WTC11 (cell line): ENCODE measurements around the gene TSPAN32. TPM values are rescaled to one million over a fixed set of nuclear protein-coding genes. Genes with fewer than 3 reads are reported as not detected.

ENCODE experiments used
- ATAC-seq: fragments of 200-7000 bp; cut with Tn5 transposase; 2 replicates; pipeline ENCODE4 v1.10.0; 2021; ENCODE audit warnings: mild to moderate bottlenecking, moderate library complexity
- CTCF ChIA-PET: fragments of 300-600 bp; sonication (Branson Sonifier 250); formaldehyde crosslinking; loops from one replicate; lab custom pipeline; 2021; ENCODE audit warnings: antibody characterized with exemption; lab: Charles Lee
- POLR2A ChIA-PET: fragments of 350-600 bp; sonication (Branson Sonifier 250); formaldehyde crosslinking; loops from one replicate; lab custom pipeline; 2021; ENCODE audit warnings: antibody characterized with exemption; lab: Charles Lee
- DNase-seq: peaks from one replicate; pipeline ENCODE4 v3.0.0; 2021; ENCODE audit warnings: low spot score
- H3K27ac Mint-ChIP-seq: 2 replicates; pipeline ENCODE4 v1.8.0; 2021; ENCODE audit warnings: mixed read lengths
- H3K27me3 Mint-ChIP-seq: 2 replicates; pipeline ENCODE4 v1.8.0; 2021; ENCODE audit warnings: low read depth, mild to moderate bottlenecking, moderate library complexity, mixed read lengths
- H3K36me3 Mint-ChIP-seq: 2 replicates; pipeline ENCODE4 v1.8.0; 2021; ENCODE audit warnings: mixed read lengths
- H3K4me1 Mint-ChIP-seq: 2 replicates; pipeline ENCODE4 v1.8.0; 2022; ENCODE audit warnings: mixed read lengths
- H3K4me3 Mint-ChIP-seq: 2 replicates; pipeline ENCODE4 v1.8.0; 2021; ENCODE audit warnings: mild to moderate bottlenecking, moderate library complexity, mixed read lengths
- H3K9me3 Mint-ChIP-seq: 2 replicates; pipeline ENCODE4 v1.8.0; 2021; ENCODE audit warnings: mixed read lengths
- AR ChIP-seq: fragments of 250-450 bp; sonication (Bioruptor Pico); IDR thresholded peaks from 2 replicates; pipeline ENCODE4 v1.9.0; 2021; ENCODE audit warnings: mild to moderate bottlenecking
- ARID4B ChIP-seq: sonication (generic); formaldehyde crosslinking; IDR thresholded peaks from 2 replicates; pipeline ENCODE4 v1.8.0; 2023; ENCODE audit warnings: missing genetic modification reagents, mild to moderate bottlenecking, borderline replicate concordance
- ATF2 ChIP-seq: sonication (generic); formaldehyde crosslinking; IDR thresholded peaks from 2 replicates; pipeline ENCODE4 v1.8.1; 2022; ENCODE audit warnings: low read depth, missing genetic modification reagents, borderline replicate concordance
- CREM ChIP-seq: sonication (generic); formaldehyde crosslinking; IDR thresholded peaks from 2 replicates; pipeline ENCODE4 v1.8.1; 2022; ENCODE audit warnings: mild to moderate bottlenecking, missing genetic modification reagents, moderate library complexity
- GTF2I ChIP-seq: fragments of 250-450 bp; sonication (Bioruptor Pico); conservative IDR thresholded peaks from 2 replicates; pipeline ENCODE4 v1.4.0; 2021; ENCODE audit warnings: mild to moderate bottlenecking
- HMGA2 ChIP-seq: fragments of 250-450 bp; sonication (Bioruptor Pico); IDR thresholded peaks from 2 replicates; pipeline ENCODE4 v1.4.0; 2021; ENCODE audit warnings: mild to moderate bottlenecking, moderate library complexity
- JUN ChIP-seq: sonication (generic); formaldehyde crosslinking; IDR thresholded peaks from 2 replicates; pipeline ENCODE4 v1.8.0; 2023; ENCODE audit warnings: mild to moderate bottlenecking, missing genetic modification reagents
- NFATC4 ChIP-seq: fragments of 250-450 bp; sonication (Bioruptor Pico); IDR thresholded peaks from 2 replicates; pipeline ENCODE4 v1.9.0; 2021; ENCODE audit warnings: mild to moderate bottlenecking
- NFE2L1 ChIP-seq: sonication (generic); formaldehyde crosslinking; IDR thresholded peaks from 2 replicates; pipeline ENCODE4 v1.8.1; 2023; ENCODE audit warnings: missing genetic modification reagents
- NFYB ChIP-seq: sonication (generic); formaldehyde crosslinking; conservative IDR thresholded peaks from 2 replicates; pipeline ENCODE4 v1.8.0; 2022; ENCODE audit warnings: low read depth, missing genetic modification reagents
- NR2C2 ChIP-seq: sonication (generic); formaldehyde crosslinking; IDR thresholded peaks from 2 replicates; pipeline ENCODE4 v1.8.0; 2022; ENCODE audit warnings: mild to moderate bottlenecking, missing genetic modification reagents
- TP53 ChIP-seq: sonication (generic); formaldehyde crosslinking; IDR thresholded peaks from 2 replicates; pipeline ENCODE4 v1.8.1; 2023; ENCODE audit warnings: mild to moderate bottlenecking, missing genetic modification reagents
- USF2 ChIP-seq: sonication (generic); formaldehyde crosslinking; IDR thresholded peaks from 2 replicates; pipeline ENCODE4 v1.8.1; 2023; ENCODE audit warnings: mild to moderate bottlenecking, missing genetic modification reagents, moderate library complexity
- ZBTB21 ChIP-seq: sonication (generic); formaldehyde crosslinking; IDR thresholded peaks from 2 replicates; pipeline ENCODE4 v1.8.1; 2023; ENCODE audit warnings: mild to moderate bottlenecking, missing genetic modification reagents, borderline replicate concordance
- ZNF317 ChIP-seq: sonication (generic); formaldehyde crosslinking; IDR thresholded peaks from 2 replicates; pipeline ENCODE4 v1.8.1; 2023; ENCODE audit warnings: low read depth, mild to moderate bottlenecking, moderate library complexity, missing genetic modification reagents, borderline replicate concordance
- ZNF396 ChIP-seq: fragments of 250-450 bp; sonication (Bioruptor Pico); IDR thresholded peaks from 2 replicates; pipeline ENCODE4 v1.8.0; 2021; ENCODE audit warnings: mild to moderate bottlenecking, moderate library complexity, borderline replicate concordance
- ZNF425 ChIP-seq: fragments of 250-450 bp; sonication (Bioruptor Pico); conservative IDR thresholded peaks from 2 replicates; pipeline ENCODE4 v1.9.0; 2021; ENCODE audit warnings: mild to moderate bottlenecking
- total RNA-seq: library from RNA; stranded (reverse); gene quantifications from 3 replicates; pipeline ENCODE4 v1.2.3, GENCODE V29; 2021

Gene TSPAN32
- total RNA-seq, 1 experiment from 2014 or later, result not detected

GRCh38 chr11:2345050-2345449, 43.2 kb downstream of the TSPAN32 start:
- DNase-seq (no peak), ATAC-seq (no peak)
- H3K36me3 Mint-ChIP-seq, result peaks cover 17% of the 10 kb centered on the region
- ChIA-PET CTCF (no interaction called here), POLR2A (no interaction called here)
- TF ChIP-seq TP53 (CRISPR knock-in tag), result no peak
- H3K4me3 Mint-ChIP-seq, result no peak overlapping the region
- peaks cover 56% of the 10 kb centered on the region for H3K27me3 Mint-ChIP-seq
- no peak overlapping the region for H3K27ac Mint-ChIP-seq
- peaks cover 58% of the 10 kb centered on the region for H3K9me3 Mint-ChIP-seq
- no peaks in the 10 kb centered on the region for H3K4me1 Mint-ChIP-seq

- no peak for DNase-seq
- no peak for ATAC-seq
- TF ChIP-seq NFYB (CRISPR knock-in tag) (no peak), NFE2L1 (CRISPR knock-in tag) (no peak), ZNF425 (CRISPR knock-in tag) (no peak), GTF2I (CRISPR knock-in tag) (no peak), AR (CRISPR knock-in tag) (no peak), CREM (CRISPR knock-in tag) (no peak), NFATC4 (no peak), JUN (CRISPR knock-in tag) (no peak), ZBTB21 (CRISPR knock-in tag) (no peak), NR2C2 (CRISPR knock-in tag) (no peak), HMGA2 (CRISPR knock-in tag) (no peak), ATF2 (CRISPR knock-in tag) (no peak), ZNF396 (no peak), USF2 (CRISPR knock-in tag) (no peak)
- Mint-ChIP-seq H3K9me3 (peaks cover 67% of the 10 kb centered on the region), H3K27ac (no peak overlapping the region), H3K4me1 (no peaks in the 10 kb centered on the region), H3K27me3 (peaks cover 65% of the 10 kb centered on the region), H3K4me3 (no peak overlapping the region), H3K36me3 (peaks cover 20% of the 10 kb centered on the region)
- POLR2A ChIA-PET, result no interaction called here
- CTCF ChIA-PET, result no interaction called here
These were observed 44.2 kb downstream of the TSPAN32 start for GRCh38 chr11:2346014-2346413.

GRCh38 chr11:2346586-2347307, 44.9 kb downstream of the TSPAN32 start:
- peaks cover 68% of the 10 kb centered on the region for H3K27me3 Mint-ChIP-seq
- no peak overlapping the region for H3K4me3 Mint-ChIP-seq

More at GRCh38 chr11:2346586-2347307, 44.9 kb downstream of the TSPAN32 start:
- peaks cover 72% of the 10 kb centered on the region for H3K9me3 Mint-ChIP-seq
- no peaks in the 10 kb centered on the region for H3K4me1 Mint-ChIP-seq
- no peak for DNase-seq
- POLR2A ChIA-PET, result no interaction called here
- peaks cover 20% of the 10 kb centered on the region for H3K36me3 Mint-ChIP-seq
- TF ChIP-seq ZBTB21 (CRISPR knock-in tag) (no peak), AR (CRISPR knock-in tag) (no peak), ZNF317 (no peak), ARID4B (CRISPR knock-in tag) (no peak)
- CTCF ChIA-PET, result no interaction called here
- no peak for ATAC-seq
- no peak overlapping the region for H3K27ac Mint-ChIP-seq
